RWPE2 (cell line): ENCODE data around the gene BRSK2.

ENCODE experiments used
- ATAC-seq: fragments of 200-7000 bp; cut with Tn5 transposase; 3 replicates; pipeline ENCODE4 v1.9.1; 2021; ENCODE audit warnings: low read depth
- DNase-seq: peaks from one replicate; pipeline ENCODE4 v3.0.0-alpha.2; 2020; ENCODE audit warnings: low spot score
- H3K27ac ChIP-seq: fragments of 450-650 bp; 2 replicates; pipeline ENCODE4 v1.5.1; 2017; ENCODE audit warnings: mild to moderate bottlenecking; ENCODE audit not compliant: poor library complexity, severe bottlenecking
- H3K27me3 ChIP-seq: fragments of 250-450 bp; sonication (Bioruptor Pico); 2 replicates; pipeline ENCODE4 v1.5.1; 2021; ENCODE audit warnings: mild to moderate bottlenecking, moderate library complexity; ENCODE audit not compliant: insufficient read depth, poor library complexity, severe bottlenecking
- H3K36me3 ChIP-seq: fragments of 250-450 bp; sonication (Bioruptor Pico); 2 replicates; pipeline ENCODE4 v1.5.1; 2020; ENCODE audit warnings: low read depth, mild to moderate bottlenecking, moderate library complexity
- H3K4me1 ChIP-seq: fragments of 250-450 bp; sonication (Bioruptor Pico); 2 replicates; pipeline ENCODE4 v1.5.1; 2021; ENCODE audit warnings: mild to moderate bottlenecking, moderate library complexity; ENCODE audit not compliant: insufficient read depth, poor library complexity, severe bottlenecking
- H3K4me3 ChIP-seq: fragments of 250-450 bp; sonication (Bioruptor Pico); 2 replicates; pipeline ENCODE4 v1.5.1; 2021; ENCODE audit warnings: mild to moderate bottlenecking, moderate library complexity; ENCODE audit not compliant: severe bottlenecking
- H3K9me3 ChIP-seq: fragments of 250-450 bp; sonication (Bioruptor Pico); 2 replicates; pipeline ENCODE4 v1.5.1; 2021; ENCODE audit warnings: mild to moderate bottlenecking, moderate library complexity; ENCODE audit not compliant: severe bottlenecking
- TF ChIP-seq, protein P1 (sequence below): fragments of 450-650 bp; IDR thresholded peaks from one replicate; pipeline ENCODE4 v1.5.1; 2017; ENCODE audit warnings: mild to moderate bottlenecking, moderate library complexity; ENCODE audit not compliant: poor library complexity, severe bottlenecking

The BRSK2 gene

DNA sequence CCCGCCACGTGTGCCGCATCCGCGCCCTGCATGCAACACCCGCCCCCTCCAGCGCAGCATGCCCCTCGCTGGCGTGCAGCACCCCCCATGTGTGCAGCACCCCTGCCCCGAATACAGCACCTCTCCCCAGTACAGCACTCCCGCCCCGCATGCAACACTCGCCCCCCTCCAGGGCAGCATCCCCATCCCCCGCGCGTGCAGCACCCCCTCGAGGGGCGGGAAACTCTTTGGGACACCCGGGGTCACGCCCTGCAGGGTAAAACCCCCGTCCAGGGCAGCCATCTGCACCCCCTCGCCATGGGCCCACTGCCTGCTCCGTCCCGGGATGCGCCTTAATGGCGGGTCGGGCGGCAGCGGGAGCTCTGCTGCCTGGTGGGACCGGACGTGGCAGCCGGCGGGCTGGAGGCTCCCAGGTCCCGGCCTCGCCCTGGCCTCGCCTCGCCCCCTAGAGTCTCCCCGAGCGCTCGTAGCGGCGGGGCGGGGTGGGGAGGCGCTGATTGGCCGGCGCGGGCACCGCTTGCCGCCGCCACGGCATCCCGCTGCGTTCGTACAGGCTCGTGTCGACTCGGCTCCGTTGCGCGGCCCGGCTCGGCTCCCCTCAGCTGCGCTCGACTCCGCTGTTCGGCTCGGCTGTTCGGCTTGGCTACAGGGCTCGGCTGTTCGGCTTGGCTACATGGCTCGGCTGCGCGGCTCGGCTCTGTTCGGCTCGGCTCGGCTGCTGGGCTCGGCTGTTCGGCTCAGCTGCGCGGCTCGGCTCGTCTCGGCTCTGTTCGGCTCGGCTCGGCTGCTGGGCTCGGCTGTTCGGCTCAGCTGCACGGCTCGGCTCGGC, 417 bp upstream of the BRSK2 start:
- DNase-seq = peak; percentile 96
- H3K9me3 ChIP-seq = no peaks in the 10 kb centered on the region
- H3K27me3 ChIP-seq = peaks cover 18% of the 10 kb centered on the region
- ATAC-seq = peak; percentile 97
- no peaks in the 10 kb centered on the region for H3K4me1 ChIP-seq
- peak overlapping the region; percentile 29 for H3K4me3 ChIP-seq
- no peak overlapping the region for H3K27ac ChIP-seq
- TF ChIP-seq, protein P1, sequence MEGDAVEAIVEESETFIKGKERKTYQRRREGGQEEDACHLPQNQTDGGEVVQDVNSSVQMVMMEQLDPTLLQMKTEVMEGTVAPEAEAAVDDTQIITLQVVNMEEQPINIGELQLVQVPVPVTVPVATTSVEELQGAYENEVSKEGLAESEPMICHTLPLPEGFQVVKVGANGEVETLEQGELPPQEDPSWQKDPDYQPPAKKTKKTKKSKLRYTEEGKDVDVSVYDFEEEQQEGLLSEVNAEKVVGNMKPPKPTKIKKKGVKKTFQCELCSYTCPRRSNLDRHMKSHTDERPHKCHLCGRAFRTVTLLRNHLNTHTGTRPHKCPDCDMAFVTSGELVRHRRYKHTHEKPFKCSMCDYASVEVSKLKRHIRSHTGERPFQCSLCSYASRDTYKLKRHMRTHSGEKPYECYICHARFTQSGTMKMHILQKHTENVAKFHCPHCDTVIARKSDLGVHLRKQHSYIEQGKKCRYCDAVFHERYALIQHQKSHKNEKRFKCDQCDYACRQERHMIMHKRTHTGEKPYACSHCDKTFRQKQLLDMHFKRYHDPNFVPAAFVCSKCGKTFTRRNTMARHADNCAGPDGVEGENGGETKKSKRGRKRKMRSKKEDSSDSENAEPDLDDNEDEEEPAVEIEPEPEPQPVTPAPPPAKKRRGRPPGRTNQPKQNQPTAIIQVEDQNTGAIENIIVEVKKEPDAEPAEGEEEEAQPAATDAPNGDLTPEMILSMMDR = no peak
- H3K36me3 ChIP-seq = no peaks in the 10 kb centered on the region

DNA sequence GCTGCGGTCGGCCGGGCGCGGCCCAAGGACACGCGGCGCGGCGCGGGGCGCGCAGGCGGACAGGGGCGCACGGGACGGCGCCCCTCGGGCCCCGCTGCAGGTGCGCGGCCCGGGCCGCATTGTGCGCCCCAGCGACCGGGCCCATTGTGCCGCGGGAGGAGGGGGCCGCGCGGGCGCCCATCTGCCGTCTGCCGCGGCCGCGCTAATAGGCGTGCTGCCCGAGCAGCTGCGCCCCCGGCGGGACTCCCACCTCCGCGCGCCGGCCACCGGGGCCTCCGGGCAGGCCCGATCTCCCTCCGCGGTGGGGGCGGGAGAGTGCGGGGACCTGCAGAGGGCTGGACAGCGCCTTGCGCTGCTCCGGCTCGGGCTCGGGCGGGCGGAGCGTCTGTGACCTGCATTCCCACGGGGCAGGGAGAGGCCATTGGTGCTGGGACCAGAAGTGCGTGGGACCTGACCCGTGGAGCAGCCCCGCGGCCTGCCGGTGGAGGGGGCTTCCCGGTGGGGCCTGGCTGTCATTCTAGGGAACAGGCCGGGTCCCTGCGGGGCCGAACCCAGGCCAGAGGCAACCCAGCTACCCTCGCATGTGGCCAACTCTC, 933 bp downstream of the BRSK2 start:
- Histone ChIP-seq H3K4me1 (no peaks in the 10 kb centered on the region), H3K27me3 (peaks cover 18% of the 10 kb centered on the region), H3K4me3 (peak overlapping the region; percentile 29), H3K27ac (no peak overlapping the region), H3K36me3 (no peaks in the 10 kb centered on the region), H3K9me3 (no peaks in the 10 kb centered on the region)
- TF ChIP-seq, protein P1 = no peak
- DNase-seq (no peak), ATAC-seq (no peak)

DNA sequence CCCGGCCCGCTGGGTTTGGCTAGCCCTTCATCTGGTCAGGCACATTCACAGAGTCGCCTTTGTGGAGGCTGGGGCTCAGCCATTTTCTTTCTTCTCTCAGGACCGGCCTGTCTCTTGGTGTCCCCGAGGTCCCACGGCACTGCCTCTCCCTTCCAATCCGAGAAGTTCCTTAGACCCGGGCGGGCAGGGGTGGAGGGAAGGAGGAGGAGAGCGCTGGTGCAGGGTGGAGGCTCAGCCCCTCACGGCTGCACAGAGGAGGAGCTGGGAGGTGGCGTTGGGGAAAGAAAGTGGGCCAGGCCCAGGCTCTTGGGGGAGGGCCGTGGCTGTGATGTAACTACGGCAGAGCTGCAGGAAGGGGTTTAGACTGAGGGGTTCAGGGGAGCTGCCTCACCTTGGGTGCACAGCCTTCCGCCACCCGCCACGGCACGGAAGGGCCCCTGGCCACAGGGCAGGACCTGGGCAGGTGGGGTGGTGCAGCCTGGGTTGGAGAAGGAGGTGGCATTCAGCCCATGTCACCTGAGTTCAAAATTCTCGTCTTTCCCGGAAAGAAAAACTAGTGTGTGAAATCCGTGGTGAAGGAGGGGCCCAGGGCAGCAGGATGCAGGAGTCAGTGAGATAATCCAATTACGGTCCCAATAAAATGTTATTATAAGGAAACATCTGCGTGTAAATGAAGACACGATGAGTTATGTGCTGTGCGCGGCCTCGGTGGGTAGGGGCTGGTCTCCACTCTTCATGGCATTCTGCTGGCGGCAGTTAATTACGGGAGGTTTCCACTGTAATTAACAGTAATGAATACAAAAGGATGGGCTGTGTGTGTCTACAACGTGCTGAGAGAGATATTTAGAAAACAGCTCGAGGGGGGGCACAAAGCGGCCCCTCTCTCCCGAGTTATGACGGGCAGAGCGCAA, 1.7 kb downstream of the BRSK2 start:
- DNase-seq (no peak), ATAC-seq (no peak)
- Histone ChIP-seq H3K4me1 (no peaks in the 10 kb centered on the region), H3K36me3 (no peaks in the 10 kb centered on the region), H3K27me3 (peaks cover 18% of the 10 kb centered on the region), H3K9me3 (no peaks in the 10 kb centered on the region), H3K27ac (no peak overlapping the region), H3K4me3 (no peak overlapping the region)
- TF ChIP-seq, protein P1 = no peak

DNA sequence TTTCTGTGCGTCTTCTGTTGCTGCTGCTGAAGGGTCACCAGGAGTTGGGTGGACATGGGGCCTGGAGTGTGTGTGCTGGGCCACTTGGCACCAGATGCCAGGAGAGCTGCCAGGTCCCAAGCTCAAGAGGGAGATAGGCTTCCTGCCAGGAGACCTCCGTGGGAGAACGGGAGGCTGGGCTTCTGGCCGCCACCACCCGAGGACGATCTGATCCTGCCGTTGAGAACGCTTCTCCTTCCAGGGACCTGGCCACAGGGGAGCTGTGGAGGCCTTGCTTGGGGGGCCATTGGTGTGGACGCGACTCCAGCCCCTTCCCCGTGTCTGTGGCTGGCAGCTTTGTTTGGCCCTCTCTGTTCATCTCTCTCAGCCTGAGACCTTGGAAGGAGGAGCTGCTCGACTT, 2.4 kb downstream of the BRSK2 start:
- TF ChIP-seq, protein P1 = no peak
- DNase-seq = no peak

More for the DNA sequence above, 2.4 kb downstream of the BRSK2 start:
- no peak for ATAC-seq
- Histone ChIP-seq H3K4me3 (no peak overlapping the region), H3K9me3 (no peaks in the 10 kb centered on the region), H3K36me3 (no peaks in the 10 kb centered on the region), H3K4me1 (no peaks in the 10 kb centered on the region), H3K27ac (no peak overlapping the region), H3K27me3 (peaks cover 18% of the 10 kb centered on the region)
